Panc1 (cell line): ENCODE measurements around the gene CYGB. TPM values are rescaled to one million over a fixed set of nuclear protein-coding genes. Genes with fewer than 3 reads are reported as not detected.

ENCODE experiments used
- ATAC-seq: fragments of 200-7000 bp; cut with Tn5 transposase; 2 replicates; pipeline ENCODE4 v1.9.1; 2020; ENCODE audit warnings: mild to moderate bottlenecking, moderate library complexity
- BruUV-seq: library from RNA; stranded (reverse); fragments of 400-500 nt; replicated peaks from 2 replicates; lab custom pipeline; 2021; lab: Mats Ljungman, UMichigan
- CTCF ChIA-PET: fragments of 300-600 bp; sonication (Branson Sonifier 250); formaldehyde crosslinking; loops from one replicate; lab custom pipeline; 2022; ENCODE audit warnings: antibody characterized with exemption; lab: Charles Lee
- POLR2A ChIA-PET: fragments of 300-600 bp; sonication (Branson Sonifier 250); formaldehyde crosslinking; loops from one replicate; lab custom pipeline; 2022; ENCODE audit warnings: antibody characterized with exemption; lab: Charles Lee
- DNase-seq: peaks from one replicate; pipeline ENCODE4 v3.0.0-alpha.2; 2010; ENCODE audit warnings: low read depth, low spot score
- H3K27ac ChIP-seq: 2 replicates; pipeline ENCODE4 v1.5.1; 2011; ENCODE audit warnings: mild to moderate bottlenecking, low read length, inconsistent platforms
- H3K27me3 ChIP-seq: fragments of 200-500 bp; sonication (Bioruptor generic); 2 replicates; pipeline ENCODE4 v1.6.0; 2014; ENCODE audit warnings: low read length, inconsistent platforms; ENCODE audit not compliant: control insufficient read depth, insufficient read depth
- H3K36me3 ChIP-seq: fragments of 200-500 bp; sonication (Bioruptor generic); 2 replicates; pipeline ENCODE4 v1.5.1; 2014; ENCODE audit warnings: inconsistent platforms, mild to moderate bottlenecking, low read length, moderate library complexity; ENCODE audit not compliant: control insufficient read depth, insufficient read depth
- H3K4me1 ChIP-seq: 2 replicates; pipeline ENCODE4 v1.5.1; 2011; ENCODE audit warnings: inconsistent platforms, mild to moderate bottlenecking, low read length, moderate library complexity; ENCODE audit not compliant: control insufficient read depth, insufficient read depth
- H3K4me3 ChIP-seq, 2 experiments: 2 replicates each; pipeline ENCODE4 v1.5.1; 2011 to 2012; ENCODE audit warnings: low read depth in 2 of 2, low read length in 2 of 2, mild to moderate bottlenecking in 2 of 2, inconsistent platforms in 1 of 2, moderate library complexity in 1 of 2
- H3K9me3 ChIP-seq: fragments of 200-500 bp; sonication (Bioruptor generic); 2 replicates; pipeline ENCODE4 v1.5.1; 2014; ENCODE audit warnings: low read depth, mild to moderate bottlenecking, inconsistent platforms, low read length, moderate library complexity; ENCODE audit not compliant: control insufficient read depth, insufficient read depth
- CTCF ChIP-seq: fragments of 450-650 bp; IDR thresholded peaks from 2 replicates; pipeline ENCODE4 v1.5.1; 2017; ENCODE audit warnings: mild to moderate bottlenecking
- POLR2AphosphoS5 ChIP-seq: IDR thresholded peaks from 2 replicates; pipeline ENCODE4 v1.6.1; 2012; ENCODE audit warnings: mild to moderate bottlenecking, low read depth, low read length, moderate library complexity
- REST ChIP-seq, 2 experiments: IDR thresholded peaks; 2 replicates each; pipeline ENCODE4 v1.6.1; 2011 to 2012; ENCODE audit warnings: low read depth in 2 of 2, control low read depth in 1 of 2, low read length in 1 of 2, mild to moderate bottlenecking in 1 of 2, moderate library complexity in 1 of 2; ENCODE audit not compliant: insufficient read depth in 1 of 2
- SIN3A ChIP-seq: IDR thresholded peaks from 2 replicates; pipeline ENCODE4 v1.6.1; 2012; ENCODE audit warnings: low read depth, mild to moderate bottlenecking, low read length, moderate library complexity, borderline replicate concordance; ENCODE audit not compliant: insufficient read depth
- TCF7L2 ChIP-seq: IDR thresholded peaks from 2 replicates; pipeline ENCODE4 v1.6.1; 2011; ENCODE audit warnings: mild to moderate bottlenecking, low read depth, low read length, inconsistent platforms
- in situ Hi-C: cut with HindIII; loops from 2 replicates; pipeline ENCODE4 v1.10.0; 2016; ENCODE audit warnings: low sequenced_read_pairs, low pct_unique_long_range_greater_than_20kb
- intact Hi-C: fragments of 100-400 bp; cut with micrococcal nuclease; formaldehyde crosslinking; loops from one replicate; pipeline ENCODE4 v1.10.0; 2022; ENCODE audit not compliant: unreplicated experiment
- total RNA-seq: library from RNA; stranded (reverse); gene quantifications from one replicate; pipeline ENCODE4 v1.2.1, GENCODE V29; 2021; ENCODE audit not compliant: unreplicated experiment

CYGB gene
- total RNA-seq, 1 experiment from 2014 or later = 6.0 TPM

DNA sequence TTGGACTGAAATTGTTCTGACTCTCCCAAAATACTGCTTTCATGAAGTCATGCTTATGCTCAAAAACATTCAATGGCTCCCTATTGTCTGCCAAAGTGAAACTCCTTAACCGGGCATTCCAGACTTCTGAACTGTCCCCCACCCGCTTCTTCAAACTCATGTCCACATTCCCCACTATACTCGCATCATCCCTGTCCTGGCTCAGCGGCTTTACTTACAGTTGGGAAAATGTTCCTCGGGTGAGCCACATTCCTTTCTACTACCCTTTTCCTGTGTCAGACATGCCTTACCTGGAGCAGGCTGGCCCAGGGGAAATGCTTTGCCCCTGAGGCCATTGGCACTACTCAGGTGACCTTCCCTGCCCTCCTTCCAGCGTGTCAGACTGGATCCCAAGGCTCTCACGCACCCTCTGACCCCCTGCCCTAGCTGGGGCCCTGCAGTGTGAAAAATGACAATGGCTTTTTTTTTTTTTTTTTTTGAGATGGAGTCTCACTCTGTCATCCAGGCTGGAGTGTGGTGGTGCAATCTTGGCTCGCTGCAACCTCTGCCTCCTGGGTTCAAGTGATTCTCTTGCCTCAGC is 5.3 kb downstream of the CYGB start:
- no peaks in the 10 kb centered on the region for H3K36me3 ChIP-seq
- peaks cover 44% of the 10 kb centered on the region for H3K4me1 ChIP-seq
- H3K9me3 ChIP-seq = no peaks in the 10 kb centered on the region
- no peak for DNase-seq
- intact Hi-C loops = no loop called here
- BruUV-seq = no TSS peak
- TF ChIP-seq CTCF (no peak), REST (IDR thresholded peaks at IDR 0.05; ENCODE audit: insufficient read depth in 1 of 2, low read depth in 2 of 2, low read length in 1 of 2) (no peak), SIN3A (no peak), TCF7L2 (no peak)
- no peak overlapping the region for H3K27ac ChIP-seq
- no peak overlapping the region for H3K4me3 ChIP-seq
- no peak for ATAC-seq
- CTCF ChIA-PET = no interaction called here
- POLR2A ChIA-PET = no interaction called here
- H3K27me3 ChIP-seq = no peaks in the 10 kb centered on the region
- in situ Hi-C loops = no loop called here

DNA sequence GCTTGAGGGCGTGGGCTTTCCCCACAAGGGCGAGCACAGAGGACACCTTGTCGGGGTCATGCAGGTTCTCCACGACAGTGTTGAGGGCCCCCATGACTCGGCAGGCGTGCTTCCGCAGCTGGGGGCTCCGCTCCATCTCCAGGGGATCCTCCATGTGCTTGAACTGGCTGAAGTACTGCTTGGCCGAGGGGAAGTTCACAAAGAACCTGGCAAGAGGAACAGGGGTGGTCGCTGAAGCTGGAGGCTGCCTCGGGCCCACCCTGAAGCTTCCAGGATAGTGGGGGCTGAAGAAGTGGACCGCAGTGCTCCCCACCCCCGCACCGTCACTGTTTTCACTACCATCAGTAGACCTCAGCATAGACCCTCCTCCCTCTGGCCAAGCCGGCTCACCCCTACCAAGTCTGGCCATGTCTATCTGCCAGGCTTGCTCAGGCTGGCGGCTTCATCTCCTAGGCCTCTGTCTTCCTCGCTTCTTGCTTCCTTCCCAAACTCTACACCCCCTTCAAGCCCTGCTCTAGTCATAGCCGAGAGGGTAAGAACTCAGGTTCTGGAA is 5.9 kb downstream of the CYGB start:
- Histone ChIP-seq H3K27ac (0 out of 2 replicates have a peak overlapping the region, but pooled peaks have one; percentile 20), H3K4me3 (no peak overlapping the region), H3K9me3 (no peaks in the 10 kb centered on the region), H3K4me1 (peaks cover 44% of the 10 kb centered on the region), H3K27me3 (no peaks in the 10 kb centered on the region), H3K36me3 (no peaks in the 10 kb centered on the region)
- TF ChIP-seq POLR2AphosphoS5 (no peak), SIN3A (no peak), TCF7L2 (no peak), CTCF (no peak), REST (IDR thresholded peaks at IDR 0.05; ENCODE audit: insufficient read depth in 1 of 2, low read depth in 2 of 2, low read length in 1 of 2) (no peak)
- CTCF ChIA-PET = no interaction called here
- DNase-seq = no peak
- no peak for ATAC-seq
- POLR2A ChIA-PET = no interaction called here
- in situ Hi-C loops = no loop called here
- no TSS peak for BruUV-seq
- intact Hi-C loops = no loop called here
